WTC11 (cell line): Measurements from ENCODE around the gene NRXN2. TPM values are rescaled to one million over a fixed set of nuclear protein-coding genes. Genes with fewer than 3 reads are reported as not detected.
A peak's percentile ranks its signal among the peaks of the same experiment; 100 is the strongest.

ENCODE experiments used
- ATAC-seq: fragments of 200-7000 bp; cut with Tn5 transposase; 2 replicates; pipeline ENCODE4 v1.10.0; 2021; ENCODE audit warnings: mild to moderate bottlenecking, moderate library complexity
- CTCF ChIA-PET: fragments of 300-600 bp; sonication (Branson Sonifier 250); formaldehyde crosslinking; loops from one replicate; lab custom pipeline; 2021; ENCODE audit warnings: antibody characterized with exemption; lab: Charles Lee
- POLR2A ChIA-PET: fragments of 350-600 bp; sonication (Branson Sonifier 250); formaldehyde crosslinking; loops from one replicate; lab custom pipeline; 2021; ENCODE audit warnings: antibody characterized with exemption; lab: Charles Lee
- DNase-seq: peaks from one replicate; pipeline ENCODE4 v3.0.0; 2021; ENCODE audit warnings: low spot score
- H3K27ac Mint-ChIP-seq: 2 replicates; pipeline ENCODE4 v1.8.0; 2021; ENCODE audit warnings: mixed read lengths
- H3K27me3 Mint-ChIP-seq: 2 replicates; pipeline ENCODE4 v1.8.0; 2021; ENCODE audit warnings: low read depth, mild to moderate bottlenecking, moderate library complexity, mixed read lengths
- H3K36me3 Mint-ChIP-seq: 2 replicates; pipeline ENCODE4 v1.8.0; 2021; ENCODE audit warnings: mixed read lengths
- H3K4me1 Mint-ChIP-seq: 2 replicates; pipeline ENCODE4 v1.8.0; 2022; ENCODE audit warnings: mixed read lengths
- H3K4me3 Mint-ChIP-seq: 2 replicates; pipeline ENCODE4 v1.8.0; 2021; ENCODE audit warnings: mild to moderate bottlenecking, moderate library complexity, mixed read lengths
- H3K9me3 Mint-ChIP-seq: 2 replicates; pipeline ENCODE4 v1.8.0; 2021; ENCODE audit warnings: mixed read lengths
- CBFB ChIP-seq: sonication (generic); formaldehyde crosslinking; IDR thresholded peaks from 2 replicates; pipeline ENCODE4 v1.8.1; 2022; ENCODE audit warnings: mild to moderate bottlenecking, low read depth, missing genetic modification reagents
- CDX4 ChIP-seq: fragments of 250-450 bp; sonication (Bioruptor Pico); IDR thresholded peaks from 2 replicates; pipeline ENCODE4 v1.9.0; 2021; ENCODE audit warnings: moderate library complexity, mild to moderate bottlenecking, inconsistent platforms, borderline replicate concordance
- CREB1 ChIP-seq: sonication (generic); formaldehyde crosslinking; IDR thresholded peaks from 2 replicates; pipeline ENCODE4 v1.8.0; 2023; ENCODE audit warnings: mild to moderate bottlenecking, missing genetic modification reagents
- E2F4 ChIP-seq: sonication (generic); formaldehyde crosslinking; IDR thresholded peaks from 2 replicates; pipeline ENCODE4 v1.8.1; 2022; ENCODE audit warnings: low read depth, mild to moderate bottlenecking, moderate library complexity, missing genetic modification reagents, borderline replicate concordance
- E2F5 ChIP-seq: sonication (generic); formaldehyde crosslinking; IDR thresholded peaks from 2 replicates; pipeline ENCODE4 v1.8.1; 2022; ENCODE audit warnings: mild to moderate bottlenecking, moderate library complexity, missing genetic modification reagents
- FOXJ3 ChIP-seq: sonication (generic); formaldehyde crosslinking; IDR thresholded peaks from 2 replicates; pipeline ENCODE4 v1.9.0; 2021; ENCODE audit warnings: missing genetic modification reagents, mild to moderate bottlenecking, borderline replicate concordance
- GABPB1 ChIP-seq: sonication (generic); formaldehyde crosslinking; IDR thresholded peaks from 2 replicates; pipeline ENCODE4 v1.8.1; 2023; ENCODE audit warnings: mild to moderate bottlenecking, missing genetic modification reagents
- JUN ChIP-seq: sonication (generic); formaldehyde crosslinking; IDR thresholded peaks from 2 replicates; pipeline ENCODE4 v1.8.0; 2023; ENCODE audit warnings: mild to moderate bottlenecking, missing genetic modification reagents
- MLX ChIP-seq: sonication (generic); formaldehyde crosslinking; IDR thresholded peaks from 2 replicates; pipeline ENCODE4 v1.8.1; 2023; ENCODE audit warnings: mild to moderate bottlenecking, missing genetic modification reagents, moderate library complexity
- MXD4 ChIP-seq: fragments of 250-450 bp; sonication (Bioruptor Pico); IDR thresholded peaks from 2 replicates; pipeline ENCODE4 v1.8.0; 2021; ENCODE audit warnings: mild to moderate bottlenecking, moderate library complexity, borderline replicate concordance
- NFYB ChIP-seq: sonication (generic); formaldehyde crosslinking; conservative IDR thresholded peaks from 2 replicates; pipeline ENCODE4 v1.8.0; 2022; ENCODE audit warnings: low read depth, missing genetic modification reagents
- NR1H2 ChIP-seq: sonication (generic); formaldehyde crosslinking; IDR thresholded peaks from 2 replicates; pipeline ENCODE4 v1.9.0; 2021; ENCODE audit warnings: mild to moderate bottlenecking, moderate library complexity, missing genetic modification reagents
- PRDM15 ChIP-seq: sonication (generic); formaldehyde crosslinking; IDR thresholded peaks from 2 replicates; pipeline ENCODE4 v1.8.0; 2022; ENCODE audit warnings: missing genetic modification reagents
- PRRX2 ChIP-seq: fragments of 250-450 bp; sonication (Bioruptor Pico); IDR thresholded peaks from 2 replicates; pipeline ENCODE4 v1.8.0; 2021; ENCODE audit warnings: mild to moderate bottlenecking
- RORB ChIP-seq: fragments of 250-450 bp; sonication (Bioruptor Pico); IDR thresholded peaks from 2 replicates; pipeline ENCODE4 v1.9.0; 2021; ENCODE audit warnings: mild to moderate bottlenecking
- SMAD4 ChIP-seq: sonication (generic); formaldehyde crosslinking; IDR thresholded peaks from 2 replicates; pipeline ENCODE4 v1.8.0; 2022; ENCODE audit warnings: mild to moderate bottlenecking, missing genetic modification reagents
- SOX15 ChIP-seq: fragments of 250-450 bp; sonication (Bioruptor Pico); IDR thresholded peaks from 2 replicates; pipeline ENCODE4 v1.9.0; 2021; ENCODE audit warnings: mild to moderate bottlenecking
- TCF7 ChIP-seq: sonication (generic); formaldehyde crosslinking; IDR thresholded peaks from 2 replicates; pipeline ENCODE4 v1.8.0; 2022; ENCODE audit warnings: mild to moderate bottlenecking, low read depth, missing genetic modification reagents, moderate library complexity
- USF1 ChIP-seq: sonication (generic); formaldehyde crosslinking; IDR thresholded peaks from 2 replicates; pipeline ENCODE4 v1.8.0; 2022; ENCODE audit warnings: mild to moderate bottlenecking, missing genetic modification reagents
- ZNF138 ChIP-seq: sonication (generic); formaldehyde crosslinking; conservative IDR thresholded peaks from 2 replicates; pipeline ENCODE4 v1.8.1; 2022; ENCODE audit warnings: mild to moderate bottlenecking, moderate library complexity, missing genetic modification reagents
- ZNF219 ChIP-seq: sonication (generic); formaldehyde crosslinking; IDR thresholded peaks from 2 replicates; pipeline ENCODE4 v1.8.0; 2023; ENCODE audit warnings: missing genetic modification reagents, mild to moderate bottlenecking, borderline replicate concordance
- ZNF263 ChIP-seq: sonication (generic); formaldehyde crosslinking; IDR thresholded peaks from 2 replicates; pipeline ENCODE4 v1.8.1; 2022; ENCODE audit warnings: low read depth, mild to moderate bottlenecking, moderate library complexity, missing genetic modification reagents
- ZNF396 ChIP-seq: fragments of 250-450 bp; sonication (Bioruptor Pico); IDR thresholded peaks from 2 replicates; pipeline ENCODE4 v1.8.0; 2021; ENCODE audit warnings: mild to moderate bottlenecking, moderate library complexity, borderline replicate concordance
- ZNF416 ChIP-seq: fragments of 250-450 bp; sonication (Bioruptor Pico); IDR thresholded peaks from 2 replicates; pipeline ENCODE4 v1.9.0; 2021; ENCODE audit warnings: mild to moderate bottlenecking, inconsistent platforms
- ZNF425 ChIP-seq: fragments of 250-450 bp; sonication (Bioruptor Pico); conservative IDR thresholded peaks from 2 replicates; pipeline ENCODE4 v1.9.0; 2021; ENCODE audit warnings: mild to moderate bottlenecking
- total RNA-seq: library from RNA; stranded (reverse); gene quantifications from 3 replicates; pipeline ENCODE4 v1.2.3, GENCODE V29; 2021

The NRXN2 gene
- total RNA-seq, 1 experiment from 2014 or later, result 8.6 TPM

GRCh38 chr11:64772303-64773018 lies 49.5 kb upstream of the NRXN2 start:
- no peak for TF ChIP-seq ZNF425 (CRISPR knock-in tag)
- no peak for TF ChIP-seq MXD4 (CRISPR knock-in tag)
- no peak for TF ChIP-seq SMAD4 (CRISPR knock-in tag)
- no peak for TF ChIP-seq GABPB1 (CRISPR knock-in tag)
- no peak for TF ChIP-seq RORB
- no peak for TF ChIP-seq PRDM15 (CRISPR knock-in tag)
- no peak for TF ChIP-seq ZNF219 (CRISPR knock-in tag)
- TF ChIP-seq JUN (CRISPR knock-in tag), result no peak
- no peak for TF ChIP-seq NR1H2 (CRISPR knock-in tag)
- no peak for TF ChIP-seq ZNF263 (CRISPR knock-in tag)
- TF ChIP-seq ZNF416 (CRISPR knock-in tag), result no peak
- TF ChIP-seq TCF7 (CRISPR knock-in tag), result no peak
- no peak for TF ChIP-seq NFYB (CRISPR knock-in tag)
- no peak for TF ChIP-seq ZNF396 (CRISPR knock-in tag)
- TF ChIP-seq CBFB (CRISPR knock-in tag), result no peak
- no peak for TF ChIP-seq PRRX2
- no peak for TF ChIP-seq USF1
- TF ChIP-seq, all 79 proteins: peak for 0
- Mint-ChIP-seq H3K4me1 (peaks cover 30% of the 10 kb centered on the region), H3K4me3 (no peak overlapping the region), H3K36me3 (peaks cover 98% of the 10 kb centered on the region), H3K27me3 (no peaks in the 10 kb centered on the region), H3K27ac (peak overlapping the region; percentile 79), H3K9me3 (no peaks in the 10 kb centered on the region)
- DNase-seq (no peak), ATAC-seq (no peak)
- CTCF ChIA-PET, result interaction anchor here (0.7 to 1.7 kb wide), 3 partner anchors 13 to 116 kb away, joined by 3 to 4 read pairs (median 3); partner anchors contain the start of gene PYGM
- POLR2A ChIA-PET, result interaction anchor here (0.7 kb wide), 1 partner anchor 733 kb away, joined by 4 read pairs; no protein-coding TSS in a partner anchor

GRCh38 chr11:64771861-64772260 lies 48.9 kb upstream of the NRXN2 start:
- POLR2A ChIA-PET, result interaction anchor here (0.5 kb wide), 1 partner anchor 215 kb away, joined by 5 read pairs; no protein-coding TSS in a partner anchor
- H3K4me1 Mint-ChIP-seq, result peaks cover 30% of the 10 kb centered on the region
- DNase-seq, result no peak
- no peaks in the 10 kb centered on the region for H3K9me3 Mint-ChIP-seq
- peaks cover 98% of the 10 kb centered on the region for H3K36me3 Mint-ChIP-seq
- CTCF ChIA-PET, result interaction anchor here (1.2 to 1.7 kb wide), 2 partner anchors 83 to 116 kb away, joined by 3 to 4 read pairs; no protein-coding TSS in a partner anchor
- no peaks in the 10 kb centered on the region for H3K27me3 Mint-ChIP-seq
- no peak for ATAC-seq
- no peak overlapping the region for H3K4me3 Mint-ChIP-seq
- peak overlapping the region; percentile 52 for H3K27ac Mint-ChIP-seq
- no peak for TF ChIP-seq RORB
- no peak for TF ChIP-seq CREB1
- no peak for TF ChIP-seq FOXJ3 (CRISPR knock-in tag)
- TF ChIP-seq GABPB1 (CRISPR knock-in tag), result no peak
- no peak for TF ChIP-seq E2F5 (CRISPR knock-in tag)
- no peak for TF ChIP-seq SOX15 (CRISPR knock-in tag)
- no peak for TF ChIP-seq E2F4 (CRISPR knock-in tag)
- no peak for TF ChIP-seq TCF7 (CRISPR knock-in tag)
- no peak for TF ChIP-seq MLX (CRISPR knock-in tag)
- no peak for TF ChIP-seq CDX4
- TF ChIP-seq ZNF138, result no peak
